ENCODE data around the gene DNAJA4.

DNAJA4 gene

GRCh38 chr15:78232951-78233350, 31.4 kb upstream of the DNAJA4 start:
- Histone ChIP-seq H3K4me2 (ENCODE audit: low read length) (no peak overlapping the region), H3K4me1 (ENCODE audit: control insufficient read depth, low read length) (0 out of 2 replicates have a peak, but pooled peaks cover 4% of the 10 kb centered on the region), H3K27ac (ENCODE audit: low read depth, low read length) (no peak overlapping the region), H4K20me1 (ENCODE audit: control insufficient read depth, insufficient read depth, low read depth, low read length) (no peaks in the 10 kb centered on the region), H3F3A (ENCODE audit: control insufficient read depth, insufficient read depth) (no peaks in the 10 kb centered on the region), H3K9me2 (replicated peaks; ENCODE audit: control insufficient read depth, low read length) (no peaks in the 10 kb centered on the region), H3K4me3 (ENCODE audit: low read length) (no peak overlapping the region), H3K36me3 (ENCODE audit: control insufficient read depth, low read length) (no peaks in the 10 kb centered on the region), H3K9me3 (ENCODE audit: control insufficient read depth, insufficient read depth, low read length) (no peaks in the 10 kb centered on the region), H3K27me3 (ENCODE audit: control insufficient read depth, low read length) (peaks cover 34% of the 10 kb centered on the region), H3K79me2 (ENCODE audit: control insufficient read depth, low read length) (no peaks in the 10 kb centered on the region)
- TF ChIP-seq EZH2phosphoT487 (IDR thresholded peaks at IDR 0.05; ENCODE audit: borderline replicate concordance, low read length): no peak
- TF ChIP-seq CTCF (IDR thresholded peaks at IDR 0.05; ENCODE audit: low read depth, low read length, poor library complexity, severe bottlenecking): no peak

- Histone ChIP-seq H4K20me1 (ENCODE audit: control insufficient read depth, insufficient read depth, low read depth, low read length) (no peaks in the 10 kb centered on the region), H3K4me2 (ENCODE audit: low read length) (no peak overlapping the region), H3F3A (ENCODE audit: control insufficient read depth, insufficient read depth) (no peaks in the 10 kb centered on the region)
Measured at GRCh38 chr15:78233496-78233895, 30.9 kb upstream of the DNAJA4 start.

GRCh38 chr15:78234515-78235040, 29.8 kb upstream of the DNAJA4 start, which contains the start of gene ACSBG1:
ACSBG1 (minus strand) TSS chr15:78234565; CDS start chr15:78234501, 64 bp downstream.
- Histone ChIP-seq H3K27ac (ENCODE audit: low read depth, low read length) (no peak within 1 kb of the TSS), H3K36me3 (ENCODE audit: control insufficient read depth, low read length) (no peaks in the 10 kb centered on the region), H3K9me2 (replicated peaks; ENCODE audit: control insufficient read depth, low read length) (no peaks in the 10 kb centered on the region), H3K27me3 (ENCODE audit: control insufficient read depth, low read length) (peaks cover 34% of the 10 kb centered on the region), H3K4me1 (ENCODE audit: control insufficient read depth, low read length) (0 out of 2 replicates have a peak, but pooled peaks cover 4% of the 10 kb centered on the region), H3K9me3 (ENCODE audit: control insufficient read depth, insufficient read depth, low read length) (no peaks in the 10 kb centered on the region), H3K79me2 (ENCODE audit: control insufficient read depth, low read length) (no peaks in the 10 kb centered on the region), H3F3A (ENCODE audit: control insufficient read depth, insufficient read depth) (no peaks in the 10 kb centered on the region), H3K4me2 (ENCODE audit: low read length) (no peak within 1 kb of the TSS), H3K4me3 (ENCODE audit: low read length) (no peak within 1 kb of the TSS), H4K20me1 (ENCODE audit: control insufficient read depth, insufficient read depth, low read depth, low read length) (no peaks in the 10 kb centered on the region)
- no peak for TF ChIP-seq EZH2phosphoT487 (IDR thresholded peaks at IDR 0.05; ENCODE audit: borderline replicate concordance, low read length)
- no peak for TF ChIP-seq CTCF (IDR thresholded peaks at IDR 0.05; ENCODE audit: low read depth, low read length, poor library complexity, severe bottlenecking)

More at GRCh38 chr15:78233496-78233895, 30.9 kb upstream of the DNAJA4 start:
- TF ChIP-seq EZH2phosphoT487 (IDR thresholded peaks at IDR 0.05; ENCODE audit: borderline replicate concordance, low read length): no peak
- no peak for TF ChIP-seq CTCF (IDR thresholded peaks at IDR 0.05; ENCODE audit: low read depth, low read length, poor library complexity, severe bottlenecking)
- Histone ChIP-seq H3K27ac (ENCODE audit: low read depth, low read length) (no peak overlapping the region), H3K4me3 (ENCODE audit: low read length) (no peak overlapping the region), H3K9me3 (ENCODE audit: control insufficient read depth, insufficient read depth, low read length) (no peaks in the 10 kb centered on the region), H3K79me2 (ENCODE audit: control insufficient read depth, low read length) (no peaks in the 10 kb centered on the region), H3K27me3 (ENCODE audit: control insufficient read depth, low read length) (peaks cover 34% of the 10 kb centered on the region), H3K36me3 (ENCODE audit: control insufficient read depth, low read length) (no peaks in the 10 kb centered on the region), H3K9me2 (replicated peaks; ENCODE audit: control insufficient read depth, low read length) (no peaks in the 10 kb centered on the region), H3K4me1 (ENCODE audit: control insufficient read depth, low read length) (0 out of 2 replicates have a peak, but pooled peaks cover 4% of the 10 kb centered on the region)
